Right kidney (tissue), 1 donor: Measurements from ENCODE around the gene FLT1.

Experiments
- DNase-seq: peaks from one replicate; pipeline ENCODE4 v3.0.0-alpha.2; 2016

FLT1 gene

GRCh38 chr13:28342251-28342650 lies 152.7 kb downstream of the FLT1 start:
- no peak for DNase-seq

- no peak for DNase-seq
Measured at GRCh38 chr13:28340272-28340793, 154.6 kb downstream of the FLT1 start.

- no peak for DNase-seq
Measured at GRCh38 chr13:28339419-28339818, 155.5 kb downstream of the FLT1 start.

- no peak for DNase-seq
Measured at GRCh38 chr13:28338742-28339141, 156.2 kb downstream of the FLT1 start.

- DNase-seq = no peak
Measured at GRCh38 chr13:28338006-28338574, 156.8 kb downstream of the FLT1 start.

GRCh38 chr13:28337166-28338005 lies 157.5 kb downstream of the FLT1 start:
- no peak for DNase-seq

GRCh38 chr13:28336193-28336657 lies 158.7 kb downstream of the FLT1 start:
- DNase-seq = no peak

GRCh38 chr13:28333204-28333881 lies 161.6 kb downstream of the FLT1 start:
- DNase-seq = no peak

GRCh38 chr13:28329395-28330158 lies 165.4 kb downstream of the FLT1 start:
- no peak for DNase-seq

GRCh38 chr13:28328271-28328607 lies 166.7 kb downstream of the FLT1 start:
- no peak for DNase-seq

- no peak for DNase-seq
Measured at GRCh38 chr13:28327373-28328270, 167.3 kb downstream of the FLT1 start.

- no peak for DNase-seq
Measured at GRCh38 chr13:28326056-28326455, 168.9 kb downstream of the FLT1 start.

GRCh38 chr13:28325022-28325421 lies 169.9 kb downstream of the FLT1 start:
- no peak for DNase-seq

- DNase-seq = peak; percentile 39
Measured at GRCh38 chr13:28324181-28324789, 170.6 kb downstream of the FLT1 start.

GRCh38 chr13:28322256-28322905 lies 172.5 kb downstream of the FLT1 start:
- DNase-seq = no peak

- DNase-seq = no peak
Measured at GRCh38 chr13:28321756-28322155, 173.2 kb downstream of the FLT1 start.

GRCh38 chr13:28320884-28321574 lies 173.9 kb downstream of the FLT1 start:
- no peak for DNase-seq

- no peak for DNase-seq
Measured at GRCh38 chr13:28320209-28320608, 174.7 kb downstream of the FLT1 start.

- no peak for DNase-seq
Measured at GRCh38 chr13:28319528-28319927, 175.4 kb downstream of the FLT1 start.

- DNase-seq = no peak
Measured at GRCh38 chr13:28318496-28318895, 176.4 kb downstream of the FLT1 start.
